HG02642 (cell line): ENCODE data around the gene TARDBP.
"Not testable (repeated sequence)": the region's sequence is repeated elsewhere in the genome, so short reads cannot be mapped to it uniquely, and the experiment has no call there.

Experiments
- ATAC-seq: cut with Tn5 transposase; IDR thresholded peaks from one replicate; pipeline ENCODE4 v1.9.1; 2021; ENCODE audit warnings: mild to moderate bottlenecking; ENCODE audit not compliant: unreplicated experiment, poor library complexity

Gene TARDBP

GRCh38 chr1:11012260-11013159 is at the start of gene TARDBP:
TSS of gene TARDBP (plus strand) at chr1:11012654. CDS start at chr1:11013728, 1,074 bp downstream.
- peak; percentile 89 for ATAC-seq

GRCh38 chr1:10965546-10966226 is 46.8 kb upstream of the TARDBP start:
- ATAC-seq = no peak

GRCh38 chr1:10967090-10967489 is 45.4 kb upstream of the TARDBP start:
- ATAC-seq = no peak

- ATAC-seq = no peak
Observed at GRCh38 chr1:10968411-10968826, 44.0 kb upstream of the TARDBP start.

- ATAC-seq = no peak
Observed at GRCh38 chr1:10969267-10969970, 43.0 kb upstream of the TARDBP start.

- no peak for ATAC-seq
Observed at GRCh38 chr1:10969971-10970332, 42.5 kb upstream of the TARDBP start.

GRCh38 chr1:10973552-10973951 is 38.9 kb upstream of the TARDBP start:
- ATAC-seq = no peak

GRCh38 chr1:10973956-10974881 is 38.2 kb upstream of the TARDBP start:
- ATAC-seq = no peak

GRCh38 chr1:10975567-10976326 is 36.7 kb upstream of the TARDBP start:
- no peak for ATAC-seq

GRCh38 chr1:10978719-10979118 is 33.7 kb upstream of the TARDBP start:
- no peak for ATAC-seq

- no peak for ATAC-seq
Observed at GRCh38 chr1:10979483-10979920, 33.0 kb upstream of the TARDBP start.

GRCh38 chr1:10980094-10980577 is 32.3 kb upstream of the TARDBP start:
- no peak for ATAC-seq

- ATAC-seq = no peak
Observed at GRCh38 chr1:10980841-10981727, 31.4 kb upstream of the TARDBP start.

GRCh38 chr1:10986525-10986890 is 25.9 kb upstream of the TARDBP start:
- no peak for ATAC-seq

GRCh38 chr1:10987840-10988417 is 24.5 kb upstream of the TARDBP start:
- no peak for ATAC-seq

GRCh38 chr1:10989095-10989494 is 23.4 kb upstream of the TARDBP start:
- no peak for ATAC-seq

GRCh38 chr1:10989920-10990516 is 22.4 kb upstream of the TARDBP start:
- not testable (repeated sequence) for ATAC-seq
